PFSK-1 (cell line): Measurements from ENCODE around the gene MIPEP.

Experiments
- FOXP2 ChIP-seq: optimal IDR thresholded peaks from 2 replicates; pipeline ENCODE3; 2011; ENCODE audit warnings: borderline replicate concordance, control low read depth, inconsistent platforms; ENCODE audit not compliant: insufficient read depth; ENCODE audit errors: extremely low read length, extremely low read depth
- POLR2AphosphoS5 ChIP-seq: IDR thresholded peaks from 2 replicates; pipeline ENCODE4 v1.6.1; 2012; ENCODE audit warnings: low read depth, mild to moderate bottlenecking, control low read depth, low read length, moderate library complexity
- REST ChIP-seq, 2 experiments: IDR thresholded peaks; 2 replicates each; pipeline versions ENCODE4 v1.6.1 to v1.8.0; 2011 to 2012; ENCODE audit warnings: low read depth in 2 of 2, low read length in 2 of 2, control low read depth in 1 of 2, inconsistent platforms in 1 of 2, mild to moderate bottlenecking in 1 of 2, moderate library complexity in 1 of 2; ENCODE audit not compliant: insufficient read depth in 1 of 2
- SIN3A ChIP-seq: IDR thresholded peaks from 2 replicates; pipeline ENCODE4 v1.6.1; 2012; ENCODE audit warnings: mild to moderate bottlenecking, low read length, moderate library complexity, borderline replicate concordance; ENCODE audit not compliant: insufficient read depth
- TAF1 ChIP-seq: IDR thresholded peaks from 2 replicates; pipeline ENCODE4 v1.6.1; 2012; ENCODE audit warnings: low read length, control low read depth, borderline replicate concordance; ENCODE audit not compliant: insufficient read depth

GRCh38 chr13:23754997-23755396, 134.2 kb downstream of the MIPEP start:
- TF ChIP-seq POLR2AphosphoS5 = no peak
- TF ChIP-seq REST (IDR thresholded peaks at IDR 0.05; ENCODE audit: insufficient read depth in 1 of 2, low read depth in 2 of 2, low read length in 2 of 2) = no peak
- TF ChIP-seq TAF1 = no peak
- TF ChIP-seq SIN3A = no peak
- no peak for TF ChIP-seq FOXP2
